ENCODE results near the gene GYS2. TPM values are rescaled to one million over a fixed set of nuclear protein-coding genes. Genes with fewer than 3 reads are reported as not detected.
"Not testable (repeated sequence)": the region's sequence is repeated elsewhere in the genome, so short reads cannot be mapped to it uniquely, and the experiment has no call there.

Gene GYS2
- total RNA-seq, 1 donor from 2014 or later = not detected

DNA sequence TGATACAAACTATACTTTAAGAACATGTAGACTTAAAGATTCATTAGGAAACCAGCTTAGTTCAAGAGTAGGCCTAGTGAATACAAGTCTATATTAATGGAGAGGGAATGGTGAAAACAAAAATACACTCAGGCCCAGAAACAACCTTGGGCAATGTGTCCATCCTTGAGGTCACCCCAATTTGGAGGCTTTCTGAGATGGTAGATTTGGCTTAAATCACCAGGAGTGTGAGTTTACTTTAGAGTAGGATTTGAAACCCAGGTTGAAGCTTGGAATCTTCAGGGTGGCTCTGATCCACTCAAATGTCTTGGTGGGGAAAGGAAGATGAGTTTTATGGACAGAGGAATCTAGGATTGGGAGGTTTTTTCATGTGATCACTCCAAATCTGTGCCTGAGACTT lies 42.5 kb upstream of the GYS2 start:
- Mint-ChIP-seq H3K27ac (no peak overlapping the region), H3K9me3 (no peaks in the 10 kb centered on the region), H3K4me3 (no peak overlapping the region), H3K4me1 (peaks cover 11% of the 10 kb centered on the region), H3K36me3 (peaks cover 55% of the 10 kb centered on the region), H3K27me3 (ENCODE audit: low read depth) (no peaks in the 10 kb centered on the region)
- no peak for TF ChIP-seq CTCF (IDR thresholded peaks at IDR 0.05; ENCODE audit: unreplicated experiment)
- DNase-seq (ENCODE audit: low spot score in 2 of 2, unreplicated experiment in 2 of 2) = no peak

GRCh38 chr12:21645041-21645500 lies 40.4 kb upstream of the GYS2 start:
- not testable (repeated sequence) for H3K27me3 Mint-ChIP-seq (ENCODE audit: low read depth); DNase-seq (ENCODE audit: low spot score in 2 of 2, unreplicated experiment in 2 of 2); H3K9me3 Mint-ChIP-seq; H3K4me3 Mint-ChIP-seq; H3K4me1 Mint-ChIP-seq
- Mint-ChIP-seq H3K27ac (peak overlapping the region; percentile 56), H3K36me3 (peaks cover 64% of the 10 kb centered on the region)

- Mint-ChIP-seq H3K36me3 (peaks cover 66% of the 10 kb centered on the region), H3K4me3 (no peak overlapping the region), H3K4me1 (no peaks in the 10 kb centered on the region), H3K27me3 (ENCODE audit: low read depth) (no peaks in the 10 kb centered on the region), H3K9me3 (no peaks in the 10 kb centered on the region), H3K27ac (no peak overlapping the region)
- no peak for DNase-seq (ENCODE audit: low spot score in 2 of 2, unreplicated experiment in 2 of 2)
- no peak for TF ChIP-seq CTCF (IDR thresholded peaks at IDR 0.05; ENCODE audit: unreplicated experiment)
Observed at GRCh38 chr12:21644516-21644915, 39.9 kb upstream of the GYS2 start.

- no peak overlapping the region for H3K4me3 Mint-ChIP-seq
- H3K4me1 Mint-ChIP-seq = peaks cover 4% of the 10 kb centered on the region
- peak overlapping the region; percentile 57 for H3K27ac Mint-ChIP-seq
- H3K27me3 Mint-ChIP-seq (ENCODE audit: low read depth) = no peaks in the 10 kb centered on the region
- TF ChIP-seq CTCF (IDR thresholded peaks at IDR 0.05; ENCODE audit: unreplicated experiment) = no peak
- no peak for DNase-seq (ENCODE audit: low spot score in 2 of 2, unreplicated experiment in 2 of 2)
- no peaks in the 10 kb centered on the region for H3K9me3 Mint-ChIP-seq
- peaks cover 69% of the 10 kb centered on the region for H3K36me3 Mint-ChIP-seq
Observed at GRCh38 chr12:21643758-21644157, 39.1 kb upstream of the GYS2 start.

DNA sequence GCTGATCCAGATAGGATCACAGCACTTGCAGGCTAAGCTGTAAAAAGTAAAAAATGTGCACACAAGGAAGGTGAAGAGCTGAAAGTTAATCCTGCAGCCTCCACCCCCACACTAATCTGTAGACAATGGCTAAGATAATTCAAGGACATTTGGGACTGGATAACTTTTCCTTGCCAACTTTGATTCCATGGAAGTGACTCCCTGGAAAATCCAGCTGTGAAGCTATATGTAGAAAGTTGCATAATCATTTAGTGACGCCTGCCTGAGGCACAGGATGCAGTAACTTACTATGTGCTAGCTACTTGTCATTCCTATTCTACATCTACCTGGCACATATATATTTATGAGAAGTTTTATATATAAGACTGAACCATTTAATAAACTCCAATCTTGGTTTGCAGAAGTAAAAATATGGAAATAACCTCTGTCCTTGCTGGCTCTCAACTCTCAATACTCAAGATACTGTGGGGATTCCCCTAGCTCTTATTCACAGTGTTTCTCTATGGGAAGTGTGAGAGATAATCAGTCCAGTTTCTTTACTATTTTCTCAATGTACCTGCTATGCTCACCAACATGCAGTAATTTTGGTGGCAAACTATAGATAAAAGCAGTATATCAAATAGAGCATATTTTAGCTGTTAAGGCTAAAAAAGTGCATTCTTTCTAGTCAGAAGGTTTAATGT lies 38.2 kb upstream of the GYS2 start:
- no peaks in the 10 kb centered on the region for H3K9me3 Mint-ChIP-seq
- H3K4me1 Mint-ChIP-seq = peaks cover 10% of the 10 kb centered on the region
- no peak overlapping the region for H3K27ac Mint-ChIP-seq
- no peak overlapping the region for H3K4me3 Mint-ChIP-seq
- no peaks in the 10 kb centered on the region for H3K27me3 Mint-ChIP-seq (ENCODE audit: low read depth)
- peaks cover 66% of the 10 kb centered on the region for H3K36me3 Mint-ChIP-seq
- TF ChIP-seq CTCF (IDR thresholded peaks at IDR 0.05; ENCODE audit: unreplicated experiment) = no peak
- no peak for DNase-seq (ENCODE audit: low spot score in 2 of 2, unreplicated experiment in 2 of 2)

GRCh38 chr12:21638054-21638891 lies 33.6 kb upstream of the GYS2 start:
- Mint-ChIP-seq H3K4me1 (peaks cover 10% of the 10 kb centered on the region), H3K27me3 (ENCODE audit: low read depth) (no peaks in the 10 kb centered on the region), H3K9me3 (no peaks in the 10 kb centered on the region), H3K36me3 (peaks cover 68% of the 10 kb centered on the region), H3K27ac (no peak overlapping the region), H3K4me3 (no peak overlapping the region)
- DNase-seq (ENCODE audit: low spot score in 2 of 2, unreplicated experiment in 2 of 2) = no peak
- TF ChIP-seq CTCF (IDR thresholded peaks at IDR 0.05; ENCODE audit: unreplicated experiment) = no peak

Measured in mesothelial cell of epicardium (in vitro differentiated cells).